SU-DHL-6 (cell line): ENCODE measurements around the gene PGA4.
"Not testable (repeated sequence)": the region's sequence is repeated elsewhere in the genome, so short reads cannot be mapped to it uniquely, and the experiment has no call there.

ENCODE experiments used
- CTCF ChIP-seq: fragments of 200-600 bp; sonication (generic); IDR thresholded peaks from one replicate; pipeline ENCODE4 v1.5.1; 2017; ENCODE audit warnings: antibody characterized with exemption, mild to moderate bottlenecking, low read length, moderate library complexity; ENCODE audit not compliant: insufficient read depth, poor library complexity, severe bottlenecking
- EZH2phosphoT487 ChIP-seq: fragments of 200-600 bp; sonication (generic), shearing (Covaris generic); conservative IDR thresholded peaks from 2 replicates; pipeline ENCODE4 v1.6.1; 2018; ENCODE audit warnings: mild to moderate bottlenecking, antibody characterized with exemption, low read length, moderate library complexity, mixed read lengths

GRCh38 chr11:61213711-61214324 is 8.3 kb upstream of the PGA4 start:
- TF ChIP-seq CTCF, EZH2phosphoT487: not testable (repeated sequence)
